H1 (cell line): Measurements from ENCODE around the gene PRKD1. TPM values are rescaled to one million over a fixed set of nuclear protein-coding genes. Genes with fewer than 3 reads are reported as not detected.

Source experiments
- CTCF ChIA-PET: fragments of 300-600 bp; sonication (Branson Sonifier 250); formaldehyde crosslinking; loops from one replicate; lab custom pipeline; 2021; ENCODE audit not compliant: partially characterized antibody; lab: Charles Lee
- POLR2A ChIA-PET: fragments of 300-600 bp; sonication (Branson Sonifier 250); formaldehyde crosslinking; loops from one replicate; lab custom pipeline; 2021; ENCODE audit warnings: inconsistent platforms; ENCODE audit not compliant: partially characterized antibody; lab: Charles Lee
- DNase-seq, 2 experiments: peaks; one replicate each; pipeline versions ENCODE4 v3.0.0 to v3.0.0-alpha.2; 2010 to 2022; ENCODE audit warnings: low spot score in 2 of 2, low read depth in 1 of 2, mixed read lengths in 1 of 2
- FAIRE-seq: peaks from 2 replicates; lab custom pipeline; 2011; peaks lifted over from hg19 to GRCh38; lab: Jason Lieb, UNC
- H2AFZ ChIP-seq: 2 replicates; pipeline ENCODE4 v1.8.1; 2012; ENCODE audit warnings: low read length, inconsistent platforms
- H2AK5ac ChIP-seq: 2 replicates; pipeline ENCODE4 v1.6.1; 2013; ENCODE audit warnings: low read depth, low read length
- H2BK120ac ChIP-seq: replicated peaks from 2 replicates; pipeline ENCODE3; 2013; ENCODE audit warnings: low read depth, low read length, inconsistent platforms
- H2BK12ac ChIP-seq: 2 replicates; pipeline ENCODE4 v1.6.1; 2013; ENCODE audit warnings: low read depth, low read length
- H2BK15ac ChIP-seq: 2 replicates; pipeline ENCODE4 v1.6.1; 2013; ENCODE audit warnings: low read length
- H2BK20ac ChIP-seq: 2 replicates; pipeline ENCODE4 v1.6.1; 2013; ENCODE audit warnings: low read length
- H2BK5ac ChIP-seq: 2 replicates; pipeline ENCODE4 v1.6.1; 2013; ENCODE audit warnings: low read depth, low read length
- H3K14ac ChIP-seq: 2 replicates; pipeline ENCODE4 v1.6.1; 2013; ENCODE audit warnings: inconsistent platforms; ENCODE audit not compliant: insufficient read length
- H3K18ac ChIP-seq: 2 replicates; pipeline ENCODE4 v1.6.1; 2013; ENCODE audit warnings: low read length; ENCODE audit errors: extremely low read depth
- H3K23ac ChIP-seq: 2 replicates; pipeline ENCODE4 v1.6.1; 2013; ENCODE audit warnings: inconsistent platforms; ENCODE audit not compliant: insufficient read length
- H3K23me2 ChIP-seq: 2 replicates; pipeline ENCODE4 v1.6.1; 2013; ENCODE audit warnings: low read depth, low read length
- H3K27ac ChIP-seq: 2 replicates; pipeline ENCODE4 v1.6.1; 2011; ENCODE audit warnings: low read depth, low read length, inconsistent platforms
- H3K27me3 ChIP-seq, 4 experiments: replicated peaks in 1 of 4; 1 replicate in 1 of 4; 2 replicates in 3 of 4; pipeline versions ENCODE4 v1.6.1 to v1.8.1; 2011 to 2013; ENCODE audit warnings: low read length in 3 of 4, mild to moderate bottlenecking in 3 of 4, inconsistent platforms in 2 of 4, mixed read lengths in 2 of 4, moderate library complexity in 1 of 4; ENCODE audit not compliant: control insufficient read depth in 3 of 4, insufficient read depth in 3 of 4; ENCODE audit errors: extremely low read depth in 1 of 4
- H3K36me3 ChIP-seq, 4 experiments: 2 replicates each; pipeline versions ENCODE4 v1.6.1 to v1.8.1; 2011 to 2013; ENCODE audit warnings: mild to moderate bottlenecking in 4 of 4, low read length in 3 of 4, moderate library complexity in 2 of 4, control low read depth in 1 of 4, inconsistent platforms in 1 of 4; ENCODE audit not compliant: insufficient read depth in 4 of 4, control insufficient read depth in 2 of 4
- H3K4ac ChIP-seq: replicated peaks from 2 replicates; pipeline ENCODE3; 2013; ENCODE audit warnings: low read length, low read depth, mixed read lengths, inconsistent platforms; ENCODE audit not compliant: insufficient read length
- H3K4me1 ChIP-seq, 4 experiments: replicated peaks in 1 of 4; 1 replicate in 1 of 4; 2 replicates in 3 of 4; pipeline versions ENCODE4 v1.6.1 to v1.8.1; 2011 to 2013; ENCODE audit warnings: low read length in 3 of 4, inconsistent platforms in 2 of 4, mixed read lengths in 1 of 4; ENCODE audit not compliant: insufficient read depth in 4 of 4, control insufficient read depth in 3 of 4
- H3K4me2 ChIP-seq, 2 experiments: 2 replicates each; pipeline versions ENCODE4 v1.6.1 to v1.8.1; 2011 to 2013; ENCODE audit warnings: low read depth in 2 of 2, low read length in 2 of 2, control low read depth in 1 of 2, inconsistent platforms in 1 of 2, mild to moderate bottlenecking in 1 of 2; ENCODE audit not compliant: insufficient read depth in 1 of 2
- H3K4me3 ChIP-seq, 4 experiments: fragments of 200-600, 300-600 bp in 1 of 4; sonication (generic), shearing (Covaris generic), sonication (Bioruptor Twin) in 1 of 4; 2 replicates each; pipeline versions ENCODE4 v1.5.1 to v1.8.1; 2011 to 2016; ENCODE audit warnings: low read length in 4 of 4, low read depth in 3 of 4, control low read depth in 2 of 4, inconsistent platforms in 2 of 4, mild to moderate bottlenecking in 2 of 4, mixed read lengths in 1 of 4, moderate library complexity in 1 of 4; ENCODE audit not compliant: insufficient read depth in 2 of 4; ENCODE audit errors: extremely low read depth in 1 of 4
- H3K56ac ChIP-seq: replicated peaks from 2 replicates; pipeline ENCODE3; 2013; ENCODE audit warnings: low read depth, mild to moderate bottlenecking, mixed read lengths, low read length, inconsistent platforms; ENCODE audit not compliant: insufficient read length
- H3K79me1 ChIP-seq: 2 replicates; pipeline ENCODE4 v1.6.1; 2013; ENCODE audit warnings: low read depth, low read length, control low read depth
- H3K79me2 ChIP-seq, 2 experiments: 2 replicates each; pipeline versions ENCODE4 v1.6.1 to v1.8.1; 2012 to 2013; ENCODE audit warnings: low read length in 2 of 2, mild to moderate bottlenecking in 2 of 2, inconsistent platforms in 1 of 2; ENCODE audit not compliant: insufficient read depth in 2 of 2, control insufficient read depth in 1 of 2
- H3K9ac ChIP-seq, 4 experiments: replicated peaks in 1 of 4; 1 replicate in 1 of 4; 2 replicates in 3 of 4; pipeline versions ENCODE4 v1.6.1 to v1.8.1; 2011 to 2013; ENCODE audit warnings: low read depth in 3 of 4, low read length in 3 of 4, control low read depth in 2 of 4, mild to moderate bottlenecking in 2 of 4, moderate library complexity in 2 of 4, inconsistent platforms in 1 of 4; ENCODE audit errors: extremely low read depth in 1 of 4
- H3K9me3 ChIP-seq, 2 experiments: 2 replicates each; pipeline versions ENCODE4 v1.6.1 to v1.8.1; 2012 to 2013; ENCODE audit warnings: mild to moderate bottlenecking in 2 of 2, moderate library complexity in 2 of 2, control low read depth in 1 of 2, inconsistent platforms in 1 of 2, low read depth in 1 of 2, low read length in 1 of 2, mixed read lengths in 1 of 2; ENCODE audit not compliant: insufficient read depth in 2 of 2
- H4K20me1 ChIP-seq, 2 experiments: replicated peaks in 1 of 2; 2 replicates each; pipeline versions ENCODE3 to v1.8.1; 2011 to 2013; ENCODE audit warnings: inconsistent platforms in 2 of 2, low read length in 2 of 2, mild to moderate bottlenecking in 1 of 2; ENCODE audit not compliant: insufficient read depth in 2 of 2, control insufficient read depth in 1 of 2
- H4K5ac ChIP-seq: 2 replicates; pipeline ENCODE4 v1.6.1; 2013; ENCODE audit warnings: low read length, low read depth, mixed read lengths, inconsistent platforms; ENCODE audit not compliant: insufficient read length
- H4K8ac ChIP-seq: 2 replicates; pipeline ENCODE4 v1.8.0; 2013; ENCODE audit warnings: mild to moderate bottlenecking, moderate library complexity, low read length, inconsistent platforms; ENCODE audit not compliant: insufficient read depth; ENCODE audit errors: extremely low read depth
- H4K91ac ChIP-seq: replicated peaks from 2 replicates; pipeline ENCODE3; 2013; ENCODE audit warnings: low read length, mixed read lengths, inconsistent platforms; ENCODE audit not compliant: insufficient read length
- CEBPB ChIP-seq: IDR thresholded peaks from 2 replicates; pipeline ENCODE4 v1.6.1; 2012; ENCODE audit warnings: low read depth, low read length
- NANOG ChIP-seq: IDR thresholded peaks from 2 replicates; pipeline ENCODE4 v1.6.1; 2011; ENCODE audit warnings: low read length, low read depth, mild to moderate bottlenecking, inconsistent platforms; ENCODE audit not compliant: insufficient read depth, poor library complexity, severe bottlenecking
- POU5F1 ChIP-seq: IDR thresholded peaks from 2 replicates; pipeline ENCODE4 v1.6.1; 2011; ENCODE audit warnings: low read depth, mild to moderate bottlenecking, low read length, moderate library complexity
- RNF2 ChIP-seq: fragments of 200-900, 300-1000 bp; sonication (generic); IDR thresholded peaks from 2 replicates; pipeline ENCODE4 v1.7.1; 2016; ENCODE audit warnings: borderline replicate concordance, low read depth, mild to moderate bottlenecking, antibody characterized with exemption, low read length; ENCODE audit not compliant: poor library complexity, severe bottlenecking; ENCODE audit errors: missing control alignments
- USF2 ChIP-seq: IDR thresholded peaks from 2 replicates; pipeline ENCODE4 v1.6.1; 2011; ENCODE audit warnings: low read length, improper control_type of control experiment
- WGBS, 2 experiments: shearing (Covaris generic) in 1 of 2; methylation state at CpG; one replicate each; pipeline versions ENCODE4 v1.1.6 to v1.1.7; 2013 to 2015; ENCODE audit warnings: low lambda C conversion rate in 2 of 2, mixed read lengths in 2 of 2, inconsistent platforms in 1 of 2, low coverage in 1 of 2, missing lambda C conversion rate in 1 of 2; ENCODE audit not compliant: insufficient replicate concordance in 2 of 2, insufficient coverage in 1 of 2, insufficient read length in 1 of 2; ENCODE audit errors: extremely low coverage in 1 of 2, missing lambda C conversion rate in 1 of 2; 5-methylcytosine and 5-hydroxymethylcytosine counted together
- polyA plus RNA-seq, 7 experiments: library from polyadenylated mRNA; depleted of rRNA in 3 of 7; stranded (reverse) in 5 of 7; unstranded in 2 of 7; fragments of >200 nt in 5 of 7; fragments of 200-250 nt in 2 of 7; gene quantifications; 1 replicate in 5 of 7; 2 replicates in 1 of 7; 4 replicates in 1 of 7; pipeline versions ENCODE4 v1.2.1 to v1.2.3, GENCODE V29; 2011 to 2013; ENCODE audit warnings: missing spikeins in 2 of 7, mixed read lengths in 2 of 7
- total RNA-seq: library from RNA; stranded (reverse); fragmentation: NEBNext Ultra II Directional; extraction: Animal tissue kit (Norgen Biotek cat#: 25700); gene quantifications from 2 replicates; pipeline ENCODE4 v1.2.1, GENCODE V29; 2021

The PRKD1 gene
- total and polyA plus RNA-seq, 2 of the 8 experiments (the other 6 are each of a cell fraction or from before 2014, with no cell fraction given), result 3.6 to 6.8 TPM

DNA sequence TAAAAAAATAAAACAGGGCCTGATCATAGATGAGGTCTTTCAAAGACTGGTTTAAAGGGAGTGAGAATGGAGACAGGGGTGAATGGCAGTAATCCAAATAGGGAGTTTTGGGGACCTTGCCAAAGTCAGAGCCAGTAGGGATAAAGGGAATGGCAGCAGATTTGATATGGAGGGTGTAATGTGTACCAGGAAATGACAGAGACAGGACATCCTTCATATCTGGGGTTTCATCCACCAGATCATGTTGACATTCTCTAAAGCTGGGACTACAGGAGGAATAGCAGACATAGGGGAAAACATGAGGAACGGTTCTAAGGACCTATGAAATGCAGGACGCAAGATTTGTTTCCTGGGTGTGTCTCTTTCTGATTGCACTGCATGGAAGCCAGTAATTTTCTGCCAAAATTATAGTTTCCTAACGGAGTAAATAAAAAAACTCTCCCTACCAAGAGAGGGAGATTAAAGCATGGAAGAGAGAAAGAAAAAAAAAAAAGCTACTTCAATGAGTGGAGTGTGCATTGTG lies 169.9 kb downstream of the PRKD1 start:
- Histone ChIP-seq H3K9ac (no peak overlapping the region), H3K27ac (no peak overlapping the region), H4K20me1 (no peaks in the 10 kb centered on the region), H3K4ac (no peak overlapping the region), H4K8ac (no peak overlapping the region), H3K4me3 (no peak overlapping the region), H4K91ac (no peak overlapping the region), H3K4me1 (no peaks in the 10 kb centered on the region), H2BK120ac (no peak overlapping the region), H2AK5ac (no peak overlapping the region), H3K23ac (no peak overlapping the region), H2BK5ac (no peak overlapping the region), H3K56ac (no peak overlapping the region), H3K14ac (no peak overlapping the region), H2BK20ac (no peak overlapping the region), H3K79me2 (no peaks in the 10 kb centered on the region), H2BK15ac (no peak overlapping the region), H3K23me2 (no peaks in the 10 kb centered on the region), H2AFZ (no peak overlapping the region), H3K9me3 (no peaks in the 10 kb centered on the region), H3K79me1 (no peaks in the 10 kb centered on the region), H3K18ac (no peak overlapping the region), H3K36me3 (no peaks in the 10 kb centered on the region), H4K5ac (no peak overlapping the region), H3K4me2 (no peak overlapping the region), H2BK12ac (no peak overlapping the region), H3K27me3 (no peaks in the 10 kb centered on the region)
- CTCF ChIA-PET, result interaction anchor here (0.7 to 4.5 kb wide), 4 partner anchors 43 to 599 kb away, joined by 3 to 29 read pairs (median 3); no protein-coding TSS in a partner anchor
- 89% methylated on average over 3 of the region's 3 CpGs; no CpG with 5 or more reads in 1 of the 2 experiments for WGBS, 2 experiments
- FAIRE-seq, result no peak
- TF ChIP-seq CEBPB (no peak), POU5F1 (no peak), USF2 (no peak), RNF2 (no peak), NANOG (no peak)
- POLR2A ChIA-PET, result interaction anchor here (1.0 kb wide), 1 partner anchor 207 kb away, joined by 3 read pairs; no protein-coding TSS in a partner anchor
- no peak for DNase-seq
